Astrocyte (in vitro differentiated cells and primary cell): ENCODE measurements around the gene MRRF.

ENCODE experiments used
- CTCF ChIP-seq: IDR thresholded peaks from 2 replicates; pipeline ENCODE4 v1.5.1; 2011; ENCODE audit warnings: low read depth, mild to moderate bottlenecking, inconsistent platforms, low read length, moderate library complexity; ENCODE audit not compliant: insufficient read depth
- EZH2 ChIP-seq: IDR thresholded peaks from 2 replicates; pipeline ENCODE4 v1.6.1; 2012; ENCODE audit warnings: mild to moderate bottlenecking, low read length, inconsistent platforms; ENCODE audit not compliant: insufficient read depth

- TF ChIP-seq CTCF (no peak), EZH2 (no peak)
Observed at GRCh38 chr9:122380293-122380692, 115.6 kb downstream of the MRRF start.
